ENCODE results near the gene IL1RAPL1.

DNA sequence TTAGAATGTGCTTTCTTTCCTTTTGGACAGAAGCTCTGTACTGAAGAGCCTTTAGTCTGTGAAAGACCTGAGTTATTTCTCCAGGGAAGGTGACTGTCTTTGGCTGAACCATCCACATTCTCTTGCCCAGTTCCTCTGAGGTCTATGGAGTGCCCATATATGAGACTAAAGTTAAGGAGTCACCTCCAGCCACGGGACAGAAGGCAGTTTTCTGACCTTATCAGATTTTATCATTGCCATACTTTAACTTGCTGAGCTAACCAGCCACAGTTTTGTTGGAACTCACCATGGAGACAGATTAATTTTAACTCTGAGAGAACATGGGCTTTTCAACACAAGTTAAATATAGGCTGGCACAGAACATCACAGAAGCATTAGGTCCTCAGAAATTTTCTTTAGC is 26.3 kb downstream of the IL1RAPL1 start:
- TF ChIP-seq TAF1 (IDR thresholded peaks at IDR 0.05; ENCODE audit: borderline replicate concordance, insufficient read depth, low read length) (no peak), POLR2AphosphoS5 (IDR thresholded peaks at IDR 0.05; ENCODE audit: low read depth, low read length) (no peak), SIN3A (IDR thresholded peaks at IDR 0.05; ENCODE audit: borderline replicate concordance, insufficient read depth, low read length) (no peak)

Data from PFSK-1 (cell line).